ENCODE data around the gene SKA3. TPM values are rescaled to one million over a fixed set of nuclear protein-coding genes. Genes with fewer than 3 reads are reported as not detected.

The SKA3 gene
- polyA plus RNA-seq, 3 donors: 10.6 to 13.0 (median 12.2) TPM

DNA sequence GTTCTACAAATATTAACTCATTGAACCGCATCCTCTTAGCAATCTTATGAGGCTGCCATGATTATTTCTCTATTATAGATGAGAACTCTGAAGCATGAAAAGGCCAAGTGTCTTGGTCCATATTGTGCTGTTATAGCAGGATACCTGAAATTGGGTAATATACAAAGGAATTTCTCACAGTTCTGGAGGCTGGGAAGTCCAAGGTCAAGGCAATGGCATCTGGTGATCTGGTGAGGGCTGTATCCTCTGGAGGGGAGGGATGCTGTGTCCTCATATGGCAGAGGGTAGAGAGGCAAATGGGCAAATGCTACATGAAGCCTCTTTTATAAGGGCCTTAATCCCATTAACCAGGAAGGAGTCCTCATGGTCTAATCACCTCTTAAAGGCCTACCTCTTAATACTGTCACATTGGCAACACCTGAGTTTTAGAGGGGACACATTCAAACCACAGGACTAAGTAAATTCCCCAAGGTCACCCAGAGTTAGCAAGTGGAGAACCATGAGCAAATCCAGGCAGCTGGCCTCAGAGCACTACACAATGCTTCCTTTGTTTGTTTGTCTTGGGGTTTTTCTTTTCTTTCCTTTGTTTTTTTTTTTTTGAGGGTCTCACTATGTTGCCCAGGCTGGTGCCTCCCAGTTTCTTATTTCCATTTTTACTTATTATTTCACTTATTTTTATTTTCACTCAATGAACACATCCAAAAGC, 59.1 kb downstream of the SKA3 start:
- DNase-seq (ENCODE audit: low read depth in 3 of 3, low spot score in 2 of 3): no peak

DNA sequence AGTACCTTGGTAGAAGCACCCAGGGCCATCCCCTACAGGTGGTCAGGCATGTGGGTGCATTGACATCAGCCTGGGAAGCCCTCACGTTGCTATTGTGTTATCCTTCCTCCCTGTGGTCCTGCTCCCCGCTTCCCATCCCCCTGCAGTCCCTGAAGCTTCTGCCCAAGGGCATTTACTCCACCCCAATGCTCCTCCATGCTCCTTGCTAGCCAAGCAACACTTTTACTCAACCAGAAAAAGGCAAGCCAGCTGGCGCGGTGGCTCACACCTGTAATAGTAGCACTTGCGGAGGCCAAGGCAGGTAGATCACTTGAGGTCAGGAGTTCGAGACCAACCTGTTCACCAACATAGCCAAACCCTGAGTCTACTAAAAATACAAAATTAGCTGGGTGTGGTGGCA, 60.2 kb downstream of the SKA3 start:
- no peak for DNase-seq (ENCODE audit: low read depth in 3 of 3, low spot score in 2 of 3)

DNA sequence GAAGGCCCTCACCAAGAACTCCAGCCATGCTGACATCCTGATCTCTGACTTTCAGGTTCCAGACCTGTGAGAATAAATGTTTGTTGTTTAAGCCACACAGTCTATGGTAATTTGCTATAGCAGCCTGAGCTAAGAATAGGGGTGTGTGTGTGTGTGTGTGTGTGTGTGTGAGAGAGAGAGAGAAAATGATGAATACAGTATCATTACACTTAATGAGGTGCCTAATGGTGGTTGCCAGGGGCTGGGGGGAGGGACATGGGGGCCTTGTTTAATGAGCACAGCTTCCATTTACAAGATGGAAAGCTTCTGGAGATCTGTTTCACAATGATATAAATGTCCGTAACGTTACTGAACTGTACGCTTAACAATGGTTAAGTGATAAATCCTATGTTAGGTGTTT, 61.1 kb downstream of the SKA3 start:
- no peak for DNase-seq (ENCODE audit: low read depth in 3 of 3, low spot score in 2 of 3)

DNA sequence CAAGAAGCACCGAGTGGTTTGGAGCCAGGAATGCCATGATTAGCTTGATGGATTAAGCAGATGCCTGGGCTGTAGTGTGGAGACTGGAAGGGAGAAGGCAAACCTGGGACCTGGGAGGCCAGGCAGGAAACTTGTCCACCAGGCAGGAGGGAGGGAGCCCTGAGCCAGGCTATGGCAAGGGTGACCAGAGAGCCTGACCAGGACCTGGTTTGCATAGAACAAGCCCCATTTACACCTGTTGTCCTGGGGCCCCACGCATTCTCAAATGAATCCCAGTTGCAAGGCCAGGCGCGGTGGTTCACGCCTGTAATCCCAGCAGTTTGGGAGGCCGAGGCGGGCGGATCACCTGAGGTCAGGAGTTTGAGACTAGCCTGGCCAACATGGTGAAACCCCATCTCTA, 64.8 kb downstream of the SKA3 start:
- no peak for DNase-seq (ENCODE audit: low read depth in 3 of 3, low spot score in 2 of 3)

DNA sequence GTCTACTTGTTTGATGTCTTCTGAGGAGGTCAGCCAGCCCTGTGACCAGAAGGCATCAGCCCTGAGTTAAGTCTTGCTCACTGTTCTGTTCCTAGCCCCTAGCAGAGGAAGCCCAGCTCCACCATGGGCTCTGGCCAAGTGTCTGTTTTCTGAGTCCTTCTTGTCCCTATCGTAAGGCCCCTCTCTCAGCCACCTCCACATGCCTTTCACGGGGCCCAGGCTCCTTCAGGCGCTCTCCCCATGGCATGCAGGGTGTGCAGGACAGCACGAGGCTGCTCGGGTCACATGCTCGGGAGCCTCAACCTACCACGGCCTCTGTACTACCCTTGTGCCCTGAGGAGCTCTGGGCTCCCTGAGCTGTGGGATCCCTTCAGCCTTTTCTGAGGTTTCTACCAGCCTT, 67.2 kb downstream of the SKA3 start:
- DNase-seq (ENCODE audit: low read depth in 3 of 3, low spot score in 2 of 3): no peak

DNA sequence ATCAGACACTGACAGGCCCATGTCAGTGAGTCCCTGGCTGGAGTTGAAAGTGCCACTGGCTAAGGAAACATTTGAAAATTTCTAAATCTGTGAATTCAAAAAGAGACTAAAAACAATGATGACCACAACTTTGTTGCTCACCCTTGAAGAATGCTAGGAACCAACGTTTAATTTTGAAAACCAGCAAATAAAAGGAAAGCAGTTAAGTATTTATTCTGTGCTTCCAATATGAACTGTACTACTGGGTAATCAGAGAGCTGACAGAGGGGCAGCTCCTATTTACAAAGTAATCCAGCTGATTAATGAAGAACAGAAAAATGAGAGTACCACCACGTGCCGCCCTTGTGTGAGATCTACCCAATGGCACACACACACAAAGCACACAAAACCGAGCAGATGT, 70.3 kb downstream of the SKA3 start:
- no peak for DNase-seq (ENCODE audit: low read depth in 3 of 3, low spot score in 2 of 3)

DNA sequence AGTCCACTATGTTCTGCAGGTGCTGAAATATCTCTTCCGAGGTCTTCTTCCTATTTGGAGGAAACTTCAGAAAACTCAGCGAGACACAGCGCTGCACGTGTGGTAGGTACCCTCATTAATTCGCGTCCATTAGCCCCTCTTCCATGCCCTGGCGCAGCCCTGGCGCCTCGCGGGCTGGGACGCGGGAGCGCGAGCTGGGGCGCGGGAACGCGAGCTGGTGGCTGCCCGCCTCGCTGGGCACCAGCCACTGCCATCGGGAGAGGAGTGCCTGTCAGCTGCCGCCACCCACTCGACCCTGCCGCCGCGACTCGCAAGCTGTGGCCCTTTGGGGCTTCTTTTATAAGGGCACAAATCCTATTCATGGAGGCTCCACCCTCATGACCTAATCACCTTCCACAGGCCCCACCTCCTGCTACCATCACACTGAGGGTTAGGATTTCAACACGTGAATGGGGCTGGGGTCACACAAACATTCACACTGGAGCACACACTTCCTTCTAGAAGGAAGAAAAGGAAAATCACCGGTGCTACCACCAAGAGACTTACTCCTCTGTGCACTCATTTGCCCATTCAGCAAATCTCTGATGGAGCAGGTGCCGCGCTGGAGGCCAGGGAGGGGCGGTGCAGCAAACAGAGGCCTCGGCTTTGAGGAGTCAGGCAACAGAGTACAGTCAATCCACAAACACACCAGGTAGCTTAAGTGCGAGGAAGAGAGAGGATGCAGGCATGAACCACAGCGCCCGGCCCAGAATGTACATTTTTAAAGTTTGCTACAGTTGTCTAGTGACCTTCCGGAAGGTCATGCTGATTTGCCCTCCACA, 71.9 kb downstream of the SKA3 start:
- no peak for DNase-seq (ENCODE audit: low read depth in 3 of 3, low spot score in 2 of 3)

Other genes starting within 250 kb of the SKA3 start
- 10 to 100 TPM; 23.4 to 25.7 (median 24.5) TPM for gene LATS2, start 115.0 kb downstream of the SKA3 start, polyA plus RNA-seq (ENCODE audit: insufficient read length in 3 of 3)
- 100 to 1,000 TPM; 261 to 288 (median 275) TPM for gene SAP18, start 36.4 kb downstream of the SKA3 start, polyA plus RNA-seq (ENCODE audit: insufficient read length in 3 of 3)
- gene MRPL57, start 106 bp upstream of the SKA3 start, polyA plus RNA-seq (ENCODE audit: insufficient read length in 3 of 3): 10 to 100 TPM; 20.6 to 25.4 (median 24.0) TPM